Occipital lobe (tissue), 2 donors: ENCODE measurements around the gene PRDM7. TPM values are rescaled to one million over a fixed set of nuclear protein-coding genes. Genes with fewer than 3 reads are reported as not detected.

Experiments used
- DNase-seq: peaks from one replicate; lab custom pipeline; 2025; lab: John Stamatoyannopoulos, UW
- total RNA-seq: library from RNA; depleted of rRNA; stranded (reverse); fragments of >200 nt; gene quantifications from one replicate; pipeline ENCODE4 v1.2.3, GENCODE V29; 2014

Gene PRDM7
- total RNA-seq, 1 donor from 2014 or later: not detected

- no peak for DNase-seq
Measured at GRCh38 chr16:90037276-90037675, 39.9 kb downstream of the PRDM7 start.

GRCh38 chr16:90035902-90036301 is 41.2 kb downstream of the PRDM7 start:
- DNase-seq: no peak

- no peak for DNase-seq
Measured at GRCh38 chr16:90034504-90034903, 42.6 kb downstream of the PRDM7 start.

DNA sequence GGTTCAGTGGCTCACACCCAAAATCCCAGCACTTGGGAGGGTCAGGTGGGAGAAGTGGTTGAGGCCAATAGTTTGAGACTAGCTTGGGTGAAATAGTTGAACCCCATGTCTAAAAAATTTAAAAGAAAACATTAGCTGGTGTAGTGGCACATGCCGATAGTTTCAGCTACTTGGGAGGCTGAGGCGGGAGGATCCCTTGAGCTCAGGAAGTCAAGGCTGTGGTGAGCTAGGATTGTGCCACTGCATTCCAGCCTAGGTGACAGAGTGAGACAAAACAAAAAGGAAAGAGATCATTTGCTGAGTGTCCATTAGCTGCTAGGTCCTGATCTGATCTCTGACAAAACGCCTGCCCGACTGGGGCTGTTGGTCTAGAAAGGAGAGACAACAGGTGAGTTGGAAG is 43.7 kb downstream of the PRDM7 start:
- DNase-seq: no peak

GRCh38 chr16:90032674-90033331 is 44.3 kb downstream of the PRDM7 start:
- DNase-seq: no peak

GRCh38 chr16:90031931-90032673 is 45.0 kb downstream of the PRDM7 start:
- no peak for DNase-seq

DNA sequence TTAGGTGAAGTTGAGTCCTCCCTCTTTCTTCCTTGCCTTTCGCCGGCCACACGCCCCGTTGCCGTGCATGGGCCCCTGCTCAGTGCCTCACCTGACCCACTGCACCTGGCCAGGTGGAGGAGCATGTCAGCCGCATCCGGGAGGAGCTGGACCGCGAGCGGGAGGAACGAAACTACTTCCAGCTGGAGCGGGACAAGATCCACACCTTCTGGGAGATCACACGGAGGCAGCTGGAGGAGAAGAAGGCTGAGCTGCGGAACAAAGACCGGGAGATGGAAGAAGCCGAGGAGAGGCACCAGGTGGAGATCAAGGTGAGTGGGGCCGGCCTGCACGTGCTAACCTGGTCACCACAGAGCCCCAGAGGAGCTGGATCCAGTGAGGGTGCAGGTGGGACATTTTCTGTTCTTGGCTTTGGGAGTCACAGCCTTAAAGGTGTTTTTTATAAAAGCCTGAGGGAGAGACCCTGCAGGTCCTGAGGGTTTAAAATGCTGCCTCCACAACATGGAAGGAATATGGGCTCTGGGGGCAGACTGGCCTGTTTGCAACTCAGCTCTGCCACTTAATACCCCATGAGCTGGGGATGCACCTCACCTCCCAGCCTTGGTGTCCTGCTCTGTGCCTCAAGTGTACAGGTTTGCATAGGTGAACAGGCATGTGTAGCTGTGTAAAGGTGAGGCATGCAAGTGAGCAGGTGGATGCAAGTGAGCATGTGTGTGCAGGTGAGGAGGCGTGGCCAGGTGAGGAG is 45.8 kb downstream of the PRDM7 start:
- no peak for DNase-seq

DNA sequence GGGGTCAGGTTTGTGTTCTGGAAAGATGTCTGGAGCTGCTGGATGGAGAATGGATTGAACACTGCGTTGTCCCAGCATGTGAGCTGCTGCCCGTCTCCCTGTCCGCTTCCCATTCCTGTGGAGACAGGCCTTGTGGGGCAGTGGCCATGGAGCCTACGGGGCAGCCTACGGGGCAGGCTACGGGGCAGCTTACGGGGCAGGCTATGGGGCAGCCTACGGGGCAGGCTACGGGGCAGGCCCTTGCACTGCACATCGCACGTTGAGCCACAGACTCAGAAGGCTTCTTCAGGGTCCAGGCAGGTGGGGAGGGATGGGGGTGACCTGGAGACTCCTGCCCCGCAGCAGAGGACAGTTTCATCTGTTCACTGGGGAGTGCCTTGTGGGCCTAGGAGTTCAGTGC is 48.1 kb downstream of the PRDM7 start:
- DNase-seq: no peak

- DNase-seq: no peak
Measured at GRCh38 chr16:90027611-90028010, 49.5 kb downstream of the PRDM7 start.

GRCh38 chr16:90026135-90026534 is 51.0 kb downstream of the PRDM7 start:
- no peak for DNase-seq

GRCh38 chr16:90023078-90023447 is 54.1 kb downstream of the PRDM7 start:
- DNase-seq: no peak

DNA sequence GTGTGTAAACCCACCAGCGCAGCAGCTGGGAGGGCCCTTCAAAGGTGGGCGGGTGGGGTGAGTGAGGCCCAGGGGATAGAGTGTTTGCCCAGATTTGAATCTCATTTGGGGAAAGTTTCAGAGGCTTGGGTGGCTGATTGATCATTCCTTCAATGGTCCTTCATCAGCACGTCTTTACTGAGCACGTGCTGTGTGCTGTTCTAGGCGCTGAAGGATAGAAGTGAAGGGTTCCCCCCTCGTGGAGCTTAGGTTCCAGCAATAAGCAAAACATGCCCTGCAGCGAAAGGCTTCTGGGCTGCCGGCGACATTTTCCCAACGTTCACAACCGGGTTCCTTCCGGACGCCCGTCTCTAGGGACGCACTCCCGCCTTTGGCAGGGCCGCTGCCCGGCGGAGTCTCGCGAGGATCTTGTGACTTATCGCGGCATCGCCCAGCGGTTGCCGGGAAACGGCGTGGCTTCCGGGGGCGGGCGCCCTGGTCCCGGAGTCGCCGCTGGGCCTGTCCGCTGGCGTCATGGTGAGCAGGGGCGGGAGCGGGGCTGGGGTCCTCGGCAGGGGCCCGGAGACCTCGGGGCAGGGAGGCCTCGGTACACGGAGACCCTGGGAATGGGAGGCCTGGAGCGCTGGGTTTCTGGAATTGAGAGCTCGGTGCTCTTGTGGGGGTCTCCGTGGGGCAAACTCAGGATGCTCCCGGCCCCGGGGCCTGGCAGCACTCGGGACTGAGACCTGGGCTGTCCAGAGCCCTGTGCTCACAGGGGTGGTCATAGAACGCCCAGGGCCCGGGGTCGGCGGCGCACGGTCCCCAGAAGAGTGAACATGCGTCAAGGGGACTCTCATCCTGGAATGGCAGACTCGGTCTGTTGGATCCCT is 54.7 kb downstream of the PRDM7 start:
- peak; percentile 86 for DNase-seq

DNA sequence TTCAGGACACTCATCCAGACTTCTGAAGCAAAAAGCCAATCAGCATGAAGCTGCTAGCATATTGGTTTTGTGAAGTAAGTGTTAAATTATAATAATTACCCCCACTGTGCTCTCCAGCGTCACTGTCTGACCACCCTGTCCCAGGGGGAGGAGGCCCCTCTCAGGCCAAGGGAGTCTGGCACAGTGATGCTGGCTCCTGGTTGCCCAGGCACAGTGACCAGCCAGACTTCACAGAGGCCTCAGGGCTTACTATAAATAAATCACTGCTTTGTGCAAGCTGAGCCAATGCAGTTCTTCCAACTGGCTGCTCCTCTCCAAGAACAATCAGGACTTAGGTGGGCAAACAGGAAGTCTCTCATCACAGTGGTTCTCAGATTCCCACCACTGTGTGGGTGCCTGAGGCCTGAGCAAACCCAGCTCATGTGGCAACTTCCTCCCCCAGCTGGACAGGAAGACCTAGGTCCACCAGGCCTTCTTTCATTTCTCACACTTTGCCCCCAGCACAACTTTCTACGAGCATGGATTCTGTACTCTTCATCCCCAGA is 56.2 kb downstream of the PRDM7 start:
- DNase-seq: no peak

DNA sequence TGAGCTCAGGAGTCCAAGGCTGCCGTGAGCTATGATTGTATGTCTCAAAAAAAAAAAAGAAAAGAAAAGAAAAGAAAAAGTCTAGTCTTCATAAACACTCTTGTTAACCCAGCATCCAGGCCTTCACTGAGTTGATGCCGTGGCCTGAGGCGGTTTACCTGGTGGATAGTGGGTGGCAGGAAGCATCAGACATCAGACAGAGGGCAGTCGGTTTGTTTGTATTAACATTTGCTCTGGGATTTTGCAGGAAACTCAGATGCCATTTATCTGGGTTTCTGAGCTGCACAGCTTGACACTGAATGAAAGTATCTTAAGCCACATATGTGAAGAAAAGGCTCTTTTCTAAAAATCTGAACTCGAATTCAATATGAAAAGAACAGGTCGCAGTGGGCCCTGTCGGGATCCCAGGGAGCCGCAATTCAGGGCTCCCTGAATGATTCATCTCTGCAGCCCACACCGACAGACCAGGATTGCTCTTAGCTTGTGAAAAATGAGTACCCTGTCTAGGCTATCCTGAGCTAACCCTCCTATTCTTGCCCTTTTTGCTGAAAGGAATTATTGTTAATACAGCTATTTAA is 56.8 kb downstream of the PRDM7 start:
- no peak for DNase-seq

DNA sequence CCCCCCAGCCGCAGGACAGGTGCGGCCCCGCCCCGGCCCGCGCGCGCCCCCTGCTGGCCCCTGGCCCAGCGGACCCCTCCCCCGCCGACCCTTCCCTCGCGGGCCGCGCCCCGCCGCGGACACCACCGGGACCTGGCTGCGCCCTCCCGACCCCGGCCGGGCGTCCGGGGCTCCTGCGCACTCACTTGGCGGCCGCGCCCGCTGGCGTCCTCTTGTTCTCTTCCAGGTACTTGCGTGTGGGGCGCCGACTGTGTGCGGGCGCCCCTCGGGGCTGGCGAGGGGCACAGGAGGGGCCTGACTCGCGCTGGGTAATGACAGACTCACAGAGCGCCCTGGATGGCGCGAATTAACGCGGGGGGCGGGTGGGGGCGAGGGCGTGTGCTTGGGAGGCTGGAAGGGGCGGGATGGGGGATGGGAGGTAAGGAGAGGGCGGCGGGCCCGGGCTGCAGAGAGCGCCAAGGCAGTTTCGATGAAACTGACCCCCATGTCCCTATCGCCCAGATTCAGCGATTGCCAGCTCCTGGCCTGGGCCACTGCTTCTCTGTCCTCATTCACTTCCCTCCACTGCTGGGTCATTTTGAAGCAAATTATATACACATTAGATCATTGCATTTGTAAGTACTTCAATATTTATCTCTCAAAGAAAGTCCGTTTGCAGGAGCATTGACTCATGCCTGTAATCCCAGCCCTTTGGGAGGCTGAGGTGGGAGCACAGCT is 57.4 kb downstream of the PRDM7 start:
- DNase-seq: no peak

DNA sequence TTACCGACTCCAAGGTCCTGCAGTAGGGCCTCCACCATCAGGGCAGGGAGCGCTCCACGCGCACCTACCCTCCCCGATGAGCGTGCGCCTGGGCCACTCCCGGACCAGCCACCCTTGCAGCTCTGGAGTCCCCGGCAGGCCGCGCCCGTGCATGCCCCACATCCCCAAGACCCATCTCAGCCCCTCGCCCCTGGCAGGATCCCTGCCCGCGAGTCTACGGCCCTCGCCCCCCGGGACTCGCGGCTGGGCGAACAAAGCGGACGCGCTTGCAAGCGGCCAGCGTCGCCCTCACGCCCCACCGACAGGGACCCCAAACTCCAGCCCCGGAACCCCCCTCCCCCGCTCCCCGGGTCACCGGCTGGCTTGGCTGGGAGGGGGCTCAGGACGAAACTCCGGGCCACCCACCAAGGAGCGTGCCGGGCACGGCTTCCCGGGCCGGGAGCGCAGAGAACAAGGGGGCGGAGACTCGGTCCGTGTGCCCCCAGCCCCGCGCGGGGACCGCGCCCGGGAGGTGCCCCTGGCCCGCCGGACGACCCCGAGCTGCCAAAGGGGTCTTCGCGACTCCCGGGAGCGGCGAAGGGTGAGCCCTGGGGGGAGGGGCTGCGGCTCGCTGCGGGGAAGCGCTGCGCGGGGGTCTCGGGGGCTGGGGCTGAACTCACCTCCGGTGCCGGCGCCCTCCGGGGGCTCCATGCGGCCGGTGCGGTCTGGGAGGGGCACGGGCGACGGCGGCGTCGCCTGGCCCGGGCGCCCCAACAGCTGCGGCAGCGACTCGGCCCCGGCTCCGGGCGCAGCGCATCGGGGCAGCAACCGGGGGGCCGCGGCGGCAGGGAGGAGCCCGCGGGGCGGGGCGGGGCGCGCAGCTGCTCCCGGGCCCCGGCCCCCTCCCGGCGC is 58.2 kb downstream of the PRDM7 start, which contains the start of gene DBNDD1:
Gene DBNDD1, minus strand, starts transcription at position 805 of the 891 bp plus-strand sequence. Its CDS starts 115 bp downstream, at position 690.
- DNase-seq: no peak

- DNase-seq: no peak
Measured at GRCh38 chr16:90018297-90018651, 58.9 kb downstream of the PRDM7 start.

DNA sequence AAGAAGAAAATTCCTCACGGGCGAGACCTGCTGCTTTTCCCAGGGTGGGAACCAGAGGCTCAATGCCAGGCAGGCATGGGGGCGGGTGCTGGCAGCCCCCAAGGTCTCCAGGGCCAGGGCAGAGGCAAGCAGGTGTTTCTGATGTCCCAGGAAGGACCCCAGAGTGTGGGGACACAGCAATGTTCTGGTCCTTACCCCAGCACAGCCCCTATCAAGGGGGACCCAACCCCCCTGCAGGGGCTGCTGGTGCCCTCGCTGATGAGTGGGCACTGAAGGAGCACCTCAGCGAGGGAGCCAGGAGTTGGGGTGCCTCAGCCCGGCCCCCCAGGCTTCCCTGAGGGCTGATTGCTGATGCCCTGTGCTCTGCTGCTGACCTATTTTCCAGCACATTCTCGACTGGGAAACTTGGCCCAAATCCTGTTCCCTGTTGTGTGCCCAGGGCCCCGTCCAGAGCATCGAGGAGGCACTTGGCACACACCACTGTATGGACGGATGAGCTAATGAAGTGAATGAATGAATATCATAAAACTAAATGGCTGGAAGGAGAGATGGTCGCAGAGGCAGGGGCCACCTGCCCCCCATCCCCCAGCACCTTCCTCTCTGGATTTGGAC is 60.7 kb downstream of the PRDM7 start:
- no peak for DNase-seq
